ENCODE results near the gene RPS23.
A peak's percentile ranks its signal among the peaks of the same experiment; 100 is the strongest.

The RPS23 gene
- total RNA-seq: 474 to 1,003 (median 812) reads per million in 3 experiments

DNA sequence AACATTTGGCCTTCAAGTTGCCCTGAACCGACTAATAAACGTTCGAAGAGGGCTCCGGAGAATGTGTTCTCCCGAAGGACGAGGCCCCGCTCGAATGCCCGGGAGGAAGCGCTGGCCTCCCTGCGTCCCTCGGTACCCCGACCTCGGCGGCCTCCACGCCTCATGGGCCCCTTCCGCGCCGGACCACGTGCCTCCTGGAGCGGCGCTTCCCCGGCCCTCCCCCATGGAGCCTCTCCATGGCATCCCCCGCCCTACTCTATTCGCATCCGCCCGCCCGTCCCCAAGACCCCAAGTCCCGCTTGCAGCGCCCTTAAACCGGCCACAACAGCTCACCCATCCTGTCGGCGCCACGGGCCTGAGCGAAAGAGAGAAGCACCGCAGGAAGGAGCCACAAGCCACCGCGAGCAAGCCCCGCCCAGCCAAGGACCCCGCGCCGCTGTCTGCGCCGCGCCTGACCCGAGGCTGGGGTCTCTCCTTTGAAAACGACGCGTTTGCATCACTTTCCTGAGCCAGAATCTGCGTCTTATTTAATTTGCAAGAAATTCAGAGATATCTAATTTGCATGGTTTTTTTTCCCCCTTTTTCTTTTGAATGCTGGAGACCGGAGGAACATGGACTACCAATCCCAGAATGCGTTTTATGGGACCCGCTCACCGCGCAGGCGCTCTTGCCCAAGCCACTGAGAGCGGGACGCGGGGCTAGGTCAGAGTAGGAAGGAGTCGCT lies at the start of gene RPS23:
Gene RPS23 (minus strand): TSS at position 368 of the 724 bp plus-strand sequence. CDS start 31 bp downstream, at position 337.
- peak; percentile 85 for DNase-seq

DNA sequence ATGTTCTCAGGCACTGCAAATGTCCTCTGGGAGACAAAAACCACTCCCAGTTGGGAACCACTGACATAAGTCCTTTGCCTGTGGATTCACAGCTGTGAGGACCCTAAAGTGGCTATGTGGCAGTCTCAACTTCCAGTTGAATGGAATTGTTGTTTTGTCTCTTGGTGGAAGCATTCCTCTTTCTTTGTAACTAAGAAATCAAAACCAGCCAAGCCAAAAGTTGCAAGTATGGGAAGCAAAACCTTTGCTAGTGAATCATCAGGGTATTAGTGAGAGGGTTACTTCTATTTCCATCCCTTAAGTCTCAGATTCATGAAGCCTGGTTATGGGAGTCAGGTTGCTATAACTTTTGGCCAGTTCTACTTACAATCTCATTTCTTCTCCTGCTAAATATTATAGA lies 49.8 kb upstream of the RPS23 start:
- no peak for DNase-seq

DNA sequence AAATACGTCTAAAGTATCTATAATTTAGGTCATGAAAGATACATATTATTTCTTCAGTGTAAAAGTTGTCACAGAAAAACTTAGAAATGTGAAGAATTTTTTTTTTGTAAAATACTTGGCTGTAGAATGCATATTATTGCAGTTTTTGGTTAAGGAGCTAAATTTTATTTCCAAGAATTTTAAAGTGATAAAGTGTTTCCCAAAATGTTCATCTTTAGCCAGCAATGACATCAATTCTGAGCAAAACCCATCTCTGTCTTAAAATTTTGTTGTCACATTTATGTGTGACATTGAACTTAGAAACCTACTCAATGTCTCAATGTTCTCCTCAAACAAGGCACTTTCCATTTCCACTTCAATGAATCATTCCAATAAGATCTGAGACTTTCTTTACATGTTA lies 47.8 kb upstream of the RPS23 start:
- no peak for DNase-seq

DNA sequence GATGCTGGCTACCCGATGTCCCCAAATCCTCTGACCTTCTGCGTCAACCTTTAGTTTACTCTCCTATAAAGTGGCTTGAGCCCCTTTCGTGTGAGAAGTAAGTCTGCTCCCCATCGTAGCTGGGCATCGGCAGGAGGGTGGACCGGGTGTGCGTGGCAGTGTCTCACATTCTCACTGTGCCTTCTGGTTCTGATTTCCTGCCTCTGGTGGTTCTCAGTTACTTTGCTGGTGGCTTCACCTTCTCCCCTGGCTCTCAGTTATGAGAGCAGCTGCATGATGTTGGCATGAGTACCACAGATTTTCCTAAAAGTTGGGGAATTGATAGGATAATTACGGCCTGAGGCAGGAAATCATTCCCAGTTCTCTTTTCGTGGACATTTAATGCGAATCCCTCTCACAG lies 47.0 kb upstream of the RPS23 start:
- no peak for DNase-seq

DNA sequence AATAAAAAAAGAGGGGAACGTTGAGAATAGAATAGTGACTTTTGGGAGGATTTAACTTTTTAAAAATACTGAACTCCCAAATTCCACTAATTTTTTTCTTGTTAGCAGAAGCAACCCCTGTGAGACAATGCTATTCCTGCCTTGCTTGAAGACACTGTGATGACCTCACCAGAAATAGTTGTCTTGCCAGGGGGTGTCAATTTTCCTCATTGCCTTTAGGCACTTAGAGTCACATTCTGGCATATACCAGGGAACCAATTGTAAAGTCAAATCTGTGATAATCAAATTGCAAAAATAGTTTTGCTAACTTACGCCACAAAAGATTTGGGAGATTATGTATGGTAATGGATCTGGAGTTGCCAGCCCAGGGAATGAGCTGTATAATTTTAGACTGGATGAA lies 42.8 kb upstream of the RPS23 start:
- no peak for DNase-seq

DNA sequence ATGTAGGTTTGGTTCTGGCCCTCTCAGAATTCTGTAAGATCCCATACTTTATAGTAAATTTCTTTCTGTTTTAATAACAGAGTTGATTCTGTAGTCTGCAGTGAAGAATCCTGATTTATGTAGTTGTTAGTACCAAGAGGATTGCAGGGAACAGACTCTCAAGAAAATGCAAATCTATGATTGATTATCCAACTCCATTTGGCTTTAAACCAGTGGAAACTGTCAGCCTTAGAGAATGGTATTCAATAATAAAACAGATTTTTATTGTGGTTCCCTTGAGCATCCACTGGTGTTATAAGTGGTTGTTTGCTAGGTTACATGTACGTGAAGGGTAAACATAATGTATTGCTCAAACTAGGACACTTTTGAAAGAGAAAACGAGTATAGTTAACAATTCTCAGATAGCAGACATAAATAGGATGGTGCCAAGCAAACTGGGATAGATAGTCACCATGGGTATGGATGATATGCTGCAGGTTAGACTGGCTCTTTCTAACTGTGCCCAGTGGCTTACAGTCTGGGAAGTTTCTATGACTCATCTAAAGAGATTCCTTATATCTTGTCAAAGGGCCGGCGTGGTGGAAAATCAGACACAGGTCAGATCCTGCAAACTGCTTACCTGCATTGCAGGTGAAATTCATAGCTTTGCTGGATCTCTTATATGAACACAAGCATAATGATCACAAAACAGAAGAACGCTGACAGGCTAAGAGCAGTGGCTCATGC lies 41.7 kb upstream of the RPS23 start:
- no peak for DNase-seq

DNA sequence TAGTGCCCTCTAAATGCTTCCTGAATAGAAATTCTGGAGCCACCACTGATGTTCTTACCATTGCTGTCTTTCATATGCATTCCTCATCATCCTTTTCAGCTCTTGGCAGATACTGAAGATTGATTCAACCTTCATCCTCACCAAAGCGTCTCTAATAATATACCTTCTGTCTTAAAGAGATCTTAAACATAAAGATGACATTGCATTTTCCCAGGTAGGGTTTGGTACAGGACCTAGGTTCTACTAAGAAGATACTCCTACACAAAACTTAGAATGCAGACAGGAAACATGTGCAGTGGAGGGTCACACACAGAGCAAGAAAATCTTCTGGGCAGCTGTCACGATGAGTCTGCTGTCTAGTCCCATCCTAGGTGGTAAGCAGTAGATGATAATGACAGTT lies 41.0 kb upstream of the RPS23 start:
- DNase-seq: no peak

DNA sequence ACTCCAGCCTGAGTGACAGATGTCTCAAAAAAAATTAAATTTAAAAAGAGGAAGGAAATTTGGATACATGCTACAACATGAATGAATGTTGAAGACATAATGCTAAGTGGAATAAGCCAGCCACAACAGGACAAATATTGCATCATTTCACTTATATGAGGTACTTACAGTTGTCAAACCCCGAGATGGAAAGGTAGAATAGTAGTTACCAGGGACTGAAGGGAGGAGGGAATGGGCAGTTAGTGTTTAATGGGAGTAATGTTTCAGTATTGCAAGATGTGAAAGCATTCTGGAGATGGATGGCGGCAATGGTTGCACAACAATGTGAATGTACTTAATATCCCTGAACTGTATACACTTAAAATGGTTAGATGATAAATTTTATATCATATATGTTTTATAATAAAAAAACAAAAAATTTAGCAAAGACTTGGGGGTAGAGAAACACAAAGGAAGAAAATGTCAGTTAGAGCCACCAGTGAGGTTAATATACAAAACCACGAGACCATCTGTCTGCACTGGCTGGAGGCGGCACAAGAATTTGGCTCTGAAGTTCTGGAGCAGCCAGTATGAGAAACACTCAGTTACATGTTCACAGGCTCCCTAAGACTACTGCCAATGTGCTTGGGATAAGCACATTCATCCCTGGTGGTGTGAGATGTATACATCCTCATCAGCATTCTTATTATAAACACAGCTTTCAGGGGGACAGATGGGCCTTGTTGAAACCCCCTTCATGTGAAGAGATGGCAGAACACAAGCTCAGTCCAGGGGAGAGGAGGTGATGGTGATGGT lies 37.0 kb upstream of the RPS23 start:
- no peak for DNase-seq

DNA sequence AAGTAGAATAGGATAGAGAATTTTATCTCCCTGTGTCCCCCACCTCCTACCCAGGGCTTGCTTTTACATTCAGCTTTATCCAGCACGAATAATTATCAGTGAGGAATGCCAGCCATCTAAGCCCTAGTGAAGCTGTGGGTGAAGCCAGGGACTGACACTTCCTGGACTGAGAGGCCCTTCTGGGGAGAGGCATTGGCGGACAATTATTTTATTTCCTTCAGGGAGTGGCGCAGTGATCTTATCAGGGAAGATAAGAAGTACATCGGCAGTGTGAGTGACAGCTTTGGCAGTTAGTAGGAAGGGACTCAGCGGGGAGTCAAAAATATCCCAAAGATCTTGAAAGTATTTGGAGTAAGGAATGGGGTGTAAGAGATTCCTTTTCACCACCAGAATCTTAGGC lies 34.9 kb upstream of the RPS23 start:
- DNase-seq: no peak

DNA sequence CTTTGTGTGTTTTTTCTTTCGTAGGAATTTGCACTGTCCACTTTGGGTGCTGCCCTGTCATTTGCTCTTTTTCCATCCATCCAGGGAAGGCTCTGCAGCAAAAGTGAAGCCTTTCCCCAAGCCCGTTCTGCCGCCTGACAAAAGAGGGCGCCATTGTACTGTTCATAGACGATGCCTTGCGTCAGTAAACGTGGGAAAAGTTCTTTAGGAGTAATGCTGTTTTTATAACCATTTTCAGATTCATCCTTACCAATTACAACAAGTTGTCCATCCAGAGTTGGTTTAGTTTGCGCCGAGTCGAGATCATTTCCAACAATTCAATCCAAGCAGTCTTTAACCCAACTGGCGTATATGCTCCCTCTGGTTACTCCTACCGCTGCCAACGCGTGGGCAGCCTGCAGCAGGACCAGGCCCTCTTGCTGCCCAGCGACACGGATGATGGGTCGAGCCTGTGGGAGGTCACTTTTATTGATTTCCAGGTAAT lies 34.3 kb upstream of the RPS23 start:
- peak; percentile 9 for DNase-seq

DNA sequence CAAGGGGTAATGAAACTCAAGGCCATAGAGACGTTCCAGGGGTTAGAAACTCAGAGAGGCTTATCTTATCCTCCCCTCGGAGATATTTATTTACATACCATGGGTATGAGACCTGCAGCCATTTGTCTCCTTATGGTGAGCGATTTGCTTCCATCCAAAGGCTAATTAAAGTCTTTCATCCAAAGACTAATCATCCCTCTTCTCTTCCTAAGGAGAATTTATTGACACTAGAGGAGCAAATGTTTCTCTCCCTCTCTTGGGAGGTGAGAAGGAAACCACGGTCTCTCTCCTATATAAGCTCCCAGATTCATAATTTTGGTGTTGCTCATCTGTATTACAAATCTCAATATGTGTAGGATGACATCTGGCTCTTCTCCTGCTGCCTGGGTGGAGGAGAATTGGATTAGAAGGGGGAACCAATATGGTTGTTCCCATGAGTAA lies 31.0 kb upstream of the RPS23 start:
- no peak for DNase-seq

DNA sequence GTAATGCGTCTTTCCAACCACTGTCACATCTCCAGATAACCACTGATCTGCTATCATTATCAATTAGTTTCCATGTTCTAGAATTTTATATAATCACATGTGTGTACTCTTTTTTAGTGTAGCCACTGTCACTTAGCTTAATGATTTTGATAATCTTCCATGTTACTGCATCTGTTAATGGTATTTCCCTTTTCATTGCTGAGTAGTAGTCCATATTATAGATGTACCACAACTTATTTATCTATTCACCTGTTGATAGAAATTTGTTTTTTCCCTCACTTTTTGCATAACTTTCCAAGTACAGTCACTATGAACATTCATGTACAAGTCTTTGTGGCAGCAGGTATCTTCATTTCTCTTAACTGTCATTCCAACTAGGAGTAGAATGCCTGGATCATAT lies 30.3 kb upstream of the RPS23 start:
- DNase-seq: no peak

DNA sequence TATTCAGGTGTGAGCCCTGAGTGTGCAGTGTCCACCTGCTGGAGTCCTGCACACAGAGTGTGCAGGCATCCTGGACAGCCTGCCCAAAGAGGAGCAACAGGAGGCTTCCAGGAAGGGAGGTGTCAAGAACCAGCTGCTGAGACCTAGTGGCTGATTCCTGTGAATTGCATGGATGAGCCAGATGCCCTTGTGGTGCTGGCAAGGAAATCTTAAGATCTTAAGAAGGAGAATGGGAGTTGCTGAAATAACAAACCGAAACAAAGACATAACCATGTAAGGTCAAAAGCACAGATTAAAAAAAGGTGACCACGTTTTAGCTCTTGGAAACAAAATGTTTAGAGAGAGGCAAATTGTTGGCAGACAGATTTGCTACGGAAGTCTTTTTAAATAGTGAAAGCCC lies 29.3 kb upstream of the RPS23 start:
- no peak for DNase-seq

DNA sequence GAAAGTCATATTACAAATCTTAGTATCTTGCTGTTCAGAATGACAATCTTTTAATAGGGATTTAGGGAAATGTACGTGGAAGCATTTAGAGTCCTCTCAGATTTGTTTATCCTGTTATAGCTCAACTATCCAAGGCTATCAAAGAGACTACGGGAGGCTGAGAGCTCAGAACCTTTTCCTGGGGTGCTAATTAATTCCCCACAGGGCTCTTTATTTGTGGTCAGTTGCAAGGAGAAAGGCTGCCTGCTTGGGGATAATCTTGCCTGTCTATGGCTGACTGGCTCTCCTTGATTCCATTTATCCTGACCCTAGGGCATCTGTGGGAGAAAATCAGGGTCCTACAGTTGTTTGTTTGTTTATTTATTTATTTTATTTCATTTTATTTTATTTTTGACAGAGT lies 28.0 kb upstream of the RPS23 start:
- no peak for DNase-seq

DNA sequence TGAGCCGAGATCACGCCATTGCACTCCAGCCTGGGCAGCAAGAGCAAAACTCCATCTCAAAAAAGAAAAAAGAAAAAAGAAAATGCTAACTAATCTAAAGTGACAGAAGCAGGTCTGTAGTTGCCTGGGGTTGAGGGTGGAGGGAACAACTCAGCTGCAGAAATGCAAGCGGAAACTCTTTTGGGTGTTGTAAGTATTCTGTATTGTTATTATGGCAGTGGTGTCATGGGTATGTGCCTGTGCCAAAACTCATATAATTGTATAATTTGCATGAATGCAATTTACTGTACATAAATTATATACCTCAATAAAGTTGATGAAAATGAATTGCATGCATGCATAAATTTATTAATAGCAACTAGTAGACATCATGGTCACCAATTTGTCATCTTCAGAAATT lies 23.0 kb upstream of the RPS23 start:
- no peak for DNase-seq

DNA sequence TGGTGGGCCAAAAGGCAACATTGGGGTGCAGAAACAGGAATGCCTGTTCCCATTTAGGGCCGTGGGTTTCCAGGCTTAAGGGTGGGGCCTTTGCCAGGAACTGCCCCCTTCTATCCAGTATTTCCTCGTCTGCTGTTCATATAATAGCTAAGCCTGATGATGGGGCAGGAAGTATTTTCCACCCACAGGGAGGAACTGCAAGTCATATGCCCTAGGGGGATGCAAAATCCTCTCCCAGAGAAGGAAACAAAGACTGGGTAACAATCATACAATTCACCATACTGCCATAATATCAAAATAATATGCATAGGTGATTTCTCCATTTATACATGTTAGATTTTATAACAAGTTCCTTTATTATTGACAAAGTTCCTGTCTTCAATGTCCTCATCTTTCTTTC lies 20.5 kb upstream of the RPS23 start:
- DNase-seq: no peak

DNA sequence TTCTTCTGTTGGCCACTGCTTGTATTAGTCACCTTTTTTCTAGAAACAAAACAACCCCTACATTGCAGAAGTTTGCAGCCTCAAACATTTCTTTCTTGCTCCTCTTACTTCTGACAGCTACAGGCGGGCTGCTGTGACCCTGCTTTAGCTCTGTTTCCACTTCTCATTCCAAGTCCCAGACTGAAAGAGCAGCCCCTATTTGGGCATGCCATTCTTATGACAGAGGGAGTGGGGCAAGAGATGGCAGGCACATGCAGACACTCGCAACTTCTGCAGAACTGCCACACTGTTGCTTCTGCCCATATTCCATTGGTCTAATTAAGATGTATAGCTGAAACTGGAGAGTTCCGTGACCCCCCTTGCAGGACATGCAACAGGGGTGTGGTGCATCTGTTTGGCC lies 19.6 kb upstream of the RPS23 start:
- no peak for DNase-seq

DNA sequence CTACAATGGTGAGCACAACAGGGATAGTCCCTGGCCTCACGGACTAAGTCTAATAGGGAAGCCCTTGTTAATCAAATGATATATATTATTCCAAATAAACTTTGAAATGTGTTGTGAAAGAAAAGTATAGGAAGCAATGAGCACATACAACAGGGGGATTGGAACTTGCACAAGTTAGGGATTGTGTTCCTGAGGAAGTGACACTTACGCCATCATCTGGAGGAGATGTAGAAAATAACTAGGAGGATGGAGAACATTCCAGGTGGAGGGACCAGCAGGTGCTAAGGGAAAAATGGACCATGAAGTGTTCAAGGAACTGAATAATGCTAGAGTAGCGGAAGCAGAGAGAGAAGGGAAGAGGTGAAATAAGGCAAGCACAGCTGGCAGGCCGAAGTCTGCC lies 18.8 kb upstream of the RPS23 start:
- no peak for DNase-seq

DNA sequence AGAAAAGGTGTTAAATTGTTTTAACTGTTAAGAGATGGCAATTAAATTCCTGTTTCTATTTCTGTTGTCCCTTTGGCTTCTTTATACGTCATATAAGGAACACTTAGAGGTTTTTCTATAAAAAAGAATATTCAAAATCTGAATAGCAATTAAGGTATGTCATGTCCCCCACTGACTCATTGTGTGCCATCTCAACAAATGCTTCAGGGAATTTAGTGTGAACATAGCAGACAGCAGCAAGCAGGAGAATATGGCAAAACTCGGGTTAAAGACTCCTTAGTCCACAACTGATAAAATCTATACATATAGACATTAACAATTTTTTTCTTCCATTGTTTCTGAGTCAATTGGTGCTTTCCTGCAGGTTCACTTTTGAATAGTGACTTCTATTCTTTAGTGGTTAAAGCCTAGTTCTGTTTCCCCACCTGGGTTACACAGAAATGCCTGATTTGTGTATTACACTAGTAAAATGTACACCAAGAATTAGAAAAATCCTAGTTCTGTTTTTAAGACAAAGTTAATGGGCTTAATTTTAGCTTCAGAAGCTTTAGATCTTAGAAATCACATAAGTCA lies 17.9 kb upstream of the RPS23 start:
- DNase-seq: no peak

DNA sequence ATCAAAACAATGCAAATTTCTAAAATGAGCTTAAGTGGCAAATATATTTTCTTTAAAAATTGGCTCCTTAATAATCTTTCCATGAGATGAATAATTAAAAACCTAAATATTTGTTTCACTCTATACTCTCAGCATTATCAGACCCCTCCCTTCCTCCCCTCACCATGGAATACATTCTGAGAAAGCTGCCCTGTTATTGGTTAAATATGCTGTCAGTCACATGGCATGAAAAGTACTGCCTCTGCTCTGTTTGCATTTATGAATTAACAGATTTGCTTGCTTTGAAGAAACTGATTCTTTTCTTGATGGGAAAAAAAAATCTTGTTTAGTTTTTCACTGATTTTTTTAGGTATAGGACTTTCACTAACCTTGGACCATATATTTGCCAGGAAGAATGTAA lies 17.0 kb upstream of the RPS23 start:
- DNase-seq: no peak

DNA sequence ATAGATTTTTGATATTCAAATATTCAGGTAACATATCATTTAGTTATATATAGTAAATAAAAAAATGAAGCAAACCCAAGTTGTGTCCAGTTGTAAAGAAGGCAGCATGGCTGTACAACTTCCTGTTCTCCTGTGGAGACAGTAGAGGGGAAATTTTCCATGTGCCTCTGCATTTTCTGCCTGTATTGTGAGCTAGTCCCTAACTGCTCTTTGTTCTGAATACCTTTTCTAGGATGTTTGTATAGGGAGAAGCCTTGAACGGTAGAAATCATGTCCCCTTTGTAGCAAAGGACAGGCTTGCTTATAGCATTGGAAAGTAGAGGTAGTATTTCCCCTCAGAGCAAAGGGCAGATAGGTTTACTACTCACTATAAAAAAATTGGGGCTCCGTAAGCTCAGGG lies 13.3 kb upstream of the RPS23 start:
- DNase-seq: no peak

DNA sequence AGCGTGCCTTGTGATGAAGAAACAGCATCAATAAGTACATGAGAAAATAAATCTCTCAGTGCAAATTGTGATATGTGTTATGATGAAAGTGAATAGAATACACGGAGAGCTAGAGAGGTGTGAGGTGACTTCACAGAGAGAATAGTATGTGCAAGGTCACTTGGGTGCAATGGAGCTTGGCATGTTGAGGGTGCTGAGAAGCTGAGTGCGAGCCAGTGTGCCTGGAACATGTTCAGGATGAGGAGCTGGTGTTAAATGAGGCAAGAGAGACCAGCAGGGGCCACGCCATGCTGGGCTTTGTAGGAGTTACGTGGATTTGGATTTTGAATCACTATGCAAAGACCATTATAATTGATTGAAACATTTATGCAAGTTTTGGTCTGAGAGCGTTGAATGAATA lies 12.8 kb upstream of the RPS23 start:
- DNase-seq: no peak

DNA sequence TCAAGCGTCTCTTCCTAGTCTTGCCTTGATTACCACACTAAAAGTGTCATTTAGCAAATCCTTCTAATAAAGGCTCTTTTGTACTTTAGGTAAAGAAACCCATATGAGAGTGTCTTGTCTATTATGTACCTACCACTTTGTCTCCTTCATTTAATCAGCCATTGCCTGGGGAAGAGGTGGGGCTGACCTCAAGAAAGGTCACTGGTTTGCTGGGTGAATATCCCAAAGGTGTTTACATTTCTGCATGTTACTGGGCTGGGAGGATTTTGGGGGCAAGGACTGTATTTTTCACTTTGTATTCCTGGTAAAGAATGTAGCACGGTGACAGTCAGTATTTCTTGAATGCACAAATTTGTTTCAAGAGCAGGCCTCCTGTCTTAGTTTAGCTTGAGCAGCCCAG lies 11.9 kb upstream of the RPS23 start:
- DNase-seq: no peak
